Endothelial cell of umbilical vein (primary cell): ENCODE data around the gene ATXN2. TPM values are rescaled to one million over a fixed set of nuclear protein-coding genes. Genes with fewer than 3 reads are reported as not detected.

Source experiments
- BruUV-seq: library from RNA; stranded (reverse); fragments of 400-500 nt; replicated peaks from 2 replicates; lab custom pipeline; 2021; lab: Mats Ljungman, UMichigan
- CTCF ChIA-PET: fragments of 300-600, 350-600 bp; sonication (Branson Sonifier 250); formaldehyde crosslinking; loops from one replicate; lab custom pipeline; 2021; ENCODE audit warnings: antibody characterized with exemption, inconsistent platforms; lab: Charles Lee
- POLR2A ChIA-PET: fragments of 300-600, 350-600 bp; sonication (Branson Sonifier 250); formaldehyde crosslinking; loops from one replicate; lab custom pipeline; 2021; ENCODE audit warnings: antibody characterized with exemption, inconsistent platforms; lab: Charles Lee
- DNase-seq: peaks from one replicate; pipeline ENCODE4 v3.0.0-alpha.2; 2011; ENCODE audit warnings: low read depth, low spot score
- FAIRE-seq: peaks from 2 replicates; lab custom pipeline; 2011; peaks lifted over from hg19 to GRCh38; lab: Jason Lieb, UNC
- H2AFZ ChIP-seq: 2 replicates; pipeline ENCODE4 v1.6.0; 2012; ENCODE audit warnings: low read depth, low read length, control low read depth, inconsistent platforms
- H3K27ac ChIP-seq: 2 replicates; pipeline ENCODE4 v1.5.1; 2011; ENCODE audit warnings: low read depth, mild to moderate bottlenecking, control low read depth, low read length, moderate library complexity; ENCODE audit not compliant: insufficient read depth
- H3K27me3 ChIP-seq, 2 experiments: 2 replicates each; pipeline versions ENCODE4 v1.6.0 to v1.6.1; 2011; ENCODE audit warnings: low read length in 2 of 2, mixed read lengths in 1 of 2; ENCODE audit not compliant: control insufficient read depth in 2 of 2, insufficient read depth in 2 of 2
- H3K36me3 ChIP-seq, 2 experiments: 2 replicates in 1 of 2; 3 replicates in 1 of 2; pipeline ENCODE4 v1.5.1; 2011; ENCODE audit warnings: low read length in 2 of 2, mild to moderate bottlenecking in 1 of 2, moderate library complexity in 1 of 2; ENCODE audit not compliant: control insufficient read depth in 2 of 2, insufficient read depth in 2 of 2; ENCODE audit errors: extremely low read depth in 1 of 2
- H3K4me1 ChIP-seq: 3 replicates; pipeline ENCODE4 v1.5.1; 2011; ENCODE audit warnings: mild to moderate bottlenecking, low read length; ENCODE audit not compliant: control insufficient read depth, insufficient read depth; ENCODE audit errors: extremely low read depth
- H3K4me2 ChIP-seq: 2 replicates; pipeline ENCODE4 v1.6.1; 2011; ENCODE audit warnings: low read length, control low read depth, mixed read lengths; ENCODE audit not compliant: insufficient read depth
- H3K4me3 ChIP-seq, 3 experiments: fragments of 200-600 bp in 1 of 3; sonication (generic), shearing (Covaris generic) in 1 of 3; replicated peaks in 1 of 3; 2 replicates each; pipeline ENCODE4 v1.5.1; 2011 to 2016; ENCODE audit warnings: control low read depth in 3 of 3, low read length in 3 of 3, mild to moderate bottlenecking in 2 of 3, inconsistent platforms in 1 of 3, low read depth in 1 of 3, moderate library complexity in 1 of 3; ENCODE audit not compliant: insufficient read depth in 1 of 3
- H3K79me2 ChIP-seq: 2 replicates; pipeline ENCODE4 v1.6.0; 2012; ENCODE audit warnings: low read length, inconsistent platforms; ENCODE audit not compliant: control insufficient read depth, insufficient read depth
- H3K9ac ChIP-seq: replicated peaks from 2 replicates; pipeline ENCODE3; 2011; ENCODE audit warnings: low read length, control low read depth; ENCODE audit not compliant: insufficient read depth; ENCODE audit errors: extremely low read depth
- H3K9me1 ChIP-seq: replicated peaks from 3 replicates; pipeline ENCODE4 v1.6.0; 2011; ENCODE audit warnings: mild to moderate bottlenecking, low read length; ENCODE audit not compliant: control insufficient read depth, insufficient read depth; ENCODE audit errors: extremely low read depth
- H3K9me3 ChIP-seq: replicated peaks from 2 replicates; pipeline ENCODE4 v1.5.1; 2012; ENCODE audit warnings: low read length, inconsistent platforms; ENCODE audit not compliant: control insufficient read depth, insufficient read depth
- H4K20me1 ChIP-seq: replicated peaks from 2 replicates; pipeline ENCODE3; 2011; ENCODE audit warnings: mild to moderate bottlenecking, low read length; ENCODE audit not compliant: control insufficient read depth, insufficient read depth; ENCODE audit errors: extremely low read depth
- EZH2 ChIP-seq: IDR thresholded peaks from 2 replicates; pipeline ENCODE4 v1.6.1; 2012; ENCODE audit warnings: borderline replicate concordance, low read depth, mild to moderate bottlenecking, moderate library complexity, low read length, inconsistent platforms; ENCODE audit not compliant: severe bottlenecking
- MYC ChIP-seq: IDR thresholded peaks from one replicate; pipeline ENCODE4 v1.6.1; 2011; ENCODE audit warnings: mild to moderate bottlenecking, low read depth, low read length
- POLR2A ChIP-seq: IDR thresholded peaks from 2 replicates; pipeline ENCODE4 v1.6.1; 2012; ENCODE audit warnings: low read depth, mild to moderate bottlenecking, control low read depth, low read length
- dilution Hi-C: fragments of 300-500 bp; cut with MboI; formaldehyde crosslinking; loops from one replicate; pipeline ENCODE4 v1.15.0; 2019; ENCODE audit warnings: low sequenced_read_pairs; ENCODE audit not compliant: extremely low pct_ligation_motif_present
- intact Hi-C: fragments of 100-400 bp; cut with micrococcal nuclease; formaldehyde crosslinking; loops from one replicate; pipeline ENCODE4 v1.10.0; 2022
- polyA plus RNA-seq, 4 experiments: library from polyadenylated mRNA; depleted of rRNA in 3 of 4; stranded (reverse) in 3 of 4; unstranded in 1 of 4; fragments of >200 nt; gene quantifications; 2 replicates each; pipeline versions ENCODE4 v1.2.1 to v1.2.3, GENCODE V29; 2011 to 2012; ENCODE audit warnings: missing spikeins in 1 of 4
- total RNA-seq: library from RNA; stranded (reverse); gene quantifications from 2 replicates; pipeline ENCODE4 v1.2.3, GENCODE V29; 2021
- TF ChIP-seq, protein P1 (sequence below), 2 donors: IDR thresholded peaks; 1 replicate in 1 of 2; 2 replicates in 1 of 2; pipeline ENCODE4 v1.5.1; 2011; ENCODE audit warnings: low read length in 2 of 2, mild to moderate bottlenecking in 2 of 2, moderate library complexity in 2 of 2, control low read depth in 1 of 2, inconsistent platforms in 1 of 2, low read depth in 1 of 2; ENCODE audit not compliant: insufficient read depth in 1 of 2; ENCODE audit errors: extremely low read depth in 1 of 2

Gene ATXN2
- total and polyA plus RNA-seq, 2 donors (not counting 3 experiments of a cell fraction or from before 2014, with no cell fraction given) = 58.9 to 86.7 TPM

GRCh38 chr12:111642681-111643426 is 43.7 kb upstream of the ATXN2 start:
- Histone ChIP-seq H3K4me3 (no peak overlapping the region), H3K9me1 (no peaks in the 10 kb centered on the region), H4K20me1 (peaks cover 3% of the 10 kb centered on the region), H3K4me2 (no peak overlapping the region), H3K4me1 (peaks cover 15% of the 10 kb centered on the region), H2AFZ (no peak overlapping the region), H3K36me3 (peaks cover 2 to 15% of the 10 kb centered on the region in 2 experiments), H3K27ac (peak overlapping the region; percentile 6), H3K27me3 (no peaks in the 10 kb centered on the region), H3K79me2 (no peaks in the 10 kb centered on the region), H3K9ac (no peak overlapping the region), H3K9me3 (no peaks in the 10 kb centered on the region)
- no peak for FAIRE-seq
- dilution Hi-C loops (no loop called here), intact Hi-C loops (no loop called here)
- BruUV-seq = no TSS peak
- DNase-seq = no peak
- TF ChIP-seq EZH2 = no peak
- TF ChIP-seq MYC = no peak
- TF ChIP-seq POLR2A = no peak
- ChIA-PET CTCF (interaction anchor here (1.1 kb wide), 1 partner anchor 246 kb away, joined by 3 read pairs; no protein-coding TSS in a partner anchor), POLR2A (no interaction called here)

DNA sequence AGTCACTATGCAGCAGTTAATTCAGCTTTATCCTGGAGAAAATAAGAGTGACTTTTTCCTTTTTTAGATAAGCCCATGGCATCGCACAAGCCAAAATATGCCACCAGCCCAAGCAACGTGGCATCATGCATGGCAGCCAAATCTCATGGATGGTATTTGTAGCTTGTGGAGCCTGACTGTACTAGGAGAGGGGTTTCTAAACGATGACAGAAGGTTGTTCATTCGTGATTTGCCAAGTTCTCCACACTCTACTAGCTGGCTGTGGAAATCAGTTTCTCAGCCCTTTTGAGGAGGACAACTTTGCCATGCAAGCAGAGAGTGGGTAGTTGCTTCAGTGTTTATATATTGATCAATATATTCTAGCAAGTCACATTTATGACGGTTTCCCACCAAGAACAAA is 41.4 kb upstream of the ATXN2 start:
- dilution Hi-C loops = no loop called here
- Histone ChIP-seq H3K4me2 (no peak overlapping the region), H2AFZ (no peak overlapping the region), H3K9me3 (no peaks in the 10 kb centered on the region), H3K4me1 (peaks cover 21% of the 10 kb centered on the region), H3K4me3 (no peak overlapping the region), H3K9me1 (no peaks in the 10 kb centered on the region), H3K36me3 (peaks cover 2 to 8% of the 10 kb centered on the region in 2 experiments), H4K20me1 (peaks cover 3% of the 10 kb centered on the region), H3K27ac (no peak overlapping the region), H3K9ac (no peak overlapping the region), H3K27me3 (no peaks in the 10 kb centered on the region), H3K79me2 (no peaks in the 10 kb centered on the region)
- intact Hi-C loops = no loop called here
- TF ChIP-seq, protein P1, sequence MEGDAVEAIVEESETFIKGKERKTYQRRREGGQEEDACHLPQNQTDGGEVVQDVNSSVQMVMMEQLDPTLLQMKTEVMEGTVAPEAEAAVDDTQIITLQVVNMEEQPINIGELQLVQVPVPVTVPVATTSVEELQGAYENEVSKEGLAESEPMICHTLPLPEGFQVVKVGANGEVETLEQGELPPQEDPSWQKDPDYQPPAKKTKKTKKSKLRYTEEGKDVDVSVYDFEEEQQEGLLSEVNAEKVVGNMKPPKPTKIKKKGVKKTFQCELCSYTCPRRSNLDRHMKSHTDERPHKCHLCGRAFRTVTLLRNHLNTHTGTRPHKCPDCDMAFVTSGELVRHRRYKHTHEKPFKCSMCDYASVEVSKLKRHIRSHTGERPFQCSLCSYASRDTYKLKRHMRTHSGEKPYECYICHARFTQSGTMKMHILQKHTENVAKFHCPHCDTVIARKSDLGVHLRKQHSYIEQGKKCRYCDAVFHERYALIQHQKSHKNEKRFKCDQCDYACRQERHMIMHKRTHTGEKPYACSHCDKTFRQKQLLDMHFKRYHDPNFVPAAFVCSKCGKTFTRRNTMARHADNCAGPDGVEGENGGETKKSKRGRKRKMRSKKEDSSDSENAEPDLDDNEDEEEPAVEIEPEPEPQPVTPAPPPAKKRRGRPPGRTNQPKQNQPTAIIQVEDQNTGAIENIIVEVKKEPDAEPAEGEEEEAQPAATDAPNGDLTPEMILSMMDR (IDR thresholded peaks at IDR 0.05; ENCODE audit: extremely low read depth in 1 of 2, insufficient read depth in 1 of 2, low read depth in 1 of 2, low read length in 2 of 2) = no peak
- DNase-seq (no peak), FAIRE-seq (no peak)
- BruUV-seq = no TSS peak
- CTCF ChIA-PET = interaction anchor here (0.9 to 1.4 kb wide), 3 partner anchors 14 to 244 kb away, joined by 3 to 4 read pairs (median 3); no protein-coding TSS in a partner anchor
- POLR2A ChIA-PET = no interaction called here
